Measurements from ENCODE around the gene C10orf71. TPM values are rescaled to one million over a fixed set of nuclear protein-coding genes. Genes with fewer than 3 reads are reported as not detected.

C10orf71 gene
- total RNA-seq, 5 donors from 2014 or later (not counting 1 experiment from before 2014, with no cell fraction given), result not detected

- H3K4me3 ChIP-seq (ENCODE audit: control insufficient read depth in 1 of 2, extremely low read depth in 1 of 2, low read length in 1 of 2), result no peak overlapping the region
- H3K4me3 Mint-ChIP-seq, result no peak overlapping the region
- POLR2A ChIA-PET, result no interaction called here
- CTCF ChIA-PET, result no interaction called here
- 78% methylated on average over 7 of the region's 8 CpGs for WGBS (ENCODE audit: insufficient coverage)
- H3K4me1 ChIP-seq (ENCODE audit: control insufficient read depth in 1 of 2, extremely low read depth in 1 of 2, insufficient read depth in 2 of 2, low read length in 2 of 2), result no peaks in the 10 kb centered on the region
- H3K27ac Mint-ChIP-seq, result no peak overlapping the region
- ATAC-seq (replicated peaks in 1 of 4) (no peak), DNase-seq (no peak)
- peaks cover 6 to 12% (median 9%) of the 10 kb centered on the region in 3 donors for H3K9me3 Mint-ChIP-seq
- H3K9me3 ChIP-seq, result no peaks in the 10 kb centered on the region
- H3K36me3 Mint-ChIP-seq, result no peaks in the 10 kb centered on the region
- H3K4me1 Mint-ChIP-seq, result no peaks in the 10 kb centered on the region
- H3K27ac ChIP-seq (ENCODE audit: low read length), result no peak overlapping the region
- peaks cover 0 to 15% of the 10 kb centered on the region in 2 experiments for H3K27me3 ChIP-seq (replicated peaks in 1 of 2; ENCODE audit: control insufficient read depth in 2 of 2, extremely low read depth in 1 of 2, insufficient read depth in 2 of 2, low read length in 1 of 2)
- no peaks in the 10 kb centered on the region for H3K36me3 ChIP-seq (ENCODE audit: control insufficient read depth in 2 of 2, extremely low read depth in 1 of 2, insufficient read depth in 1 of 2, low read length in 1 of 2)
- peaks cover 5 to 8% of the 10 kb centered on the region in 2 donors for H3K27me3 Mint-ChIP-seq
Observed at GRCh38 chr10:49353895-49354566, 55.1 kb downstream of the C10orf71 start.

DNA sequence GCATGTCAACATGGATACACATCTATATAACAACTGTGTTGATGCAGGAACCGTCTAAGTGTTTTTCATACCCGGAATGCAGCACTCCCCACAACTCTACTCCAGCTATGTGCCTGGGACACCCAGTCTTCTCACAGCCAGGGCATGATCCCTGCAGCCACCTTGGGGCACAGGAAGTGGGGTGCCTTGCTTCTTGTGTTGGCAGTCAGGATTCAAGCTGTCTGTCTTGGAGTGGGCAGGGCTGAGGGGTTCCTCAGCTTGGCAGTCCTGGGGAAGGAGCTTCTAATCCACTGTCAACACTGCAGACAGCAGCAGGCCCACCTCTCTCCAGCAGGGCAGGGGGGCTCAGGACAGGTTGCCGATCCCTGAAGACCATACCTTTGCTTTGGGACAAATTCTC, 55.6 kb downstream of the C10orf71 start:
- H3K27me3 ChIP-seq (replicated peaks in 1 of 2; ENCODE audit: control insufficient read depth in 2 of 2, extremely low read depth in 1 of 2, insufficient read depth in 2 of 2, low read length in 1 of 2), result peaks cover 0 to 15% of the 10 kb centered on the region in 2 experiments
- CTCF ChIA-PET, result no interaction called here
- H3K9me3 ChIP-seq, result no peaks in the 10 kb centered on the region
- no peak overlapping the region for H3K27ac ChIP-seq (ENCODE audit: low read length)
- H3K4me1 Mint-ChIP-seq, result no peaks in the 10 kb centered on the region
- DNase-seq (no peak), ATAC-seq (replicated peaks in 1 of 4) (no peak)
- no peak overlapping the region for H3K4me3 ChIP-seq (ENCODE audit: control insufficient read depth in 1 of 2, extremely low read depth in 1 of 2, low read length in 1 of 2)
- no peaks in the 10 kb centered on the region for H3K36me3 ChIP-seq (ENCODE audit: control insufficient read depth in 2 of 2, extremely low read depth in 1 of 2, insufficient read depth in 1 of 2, low read length in 1 of 2)
- 67% methylated on average over 1 of the region's 3 CpGs for WGBS (ENCODE audit: insufficient coverage)
- H3K36me3 Mint-ChIP-seq, result no peaks in the 10 kb centered on the region
- POLR2A ChIA-PET, result no interaction called here
- no peak overlapping the region for H3K27ac Mint-ChIP-seq
- H3K4me3 Mint-ChIP-seq, result no peak overlapping the region
- peaks cover 5 to 8% of the 10 kb centered on the region in 2 donors for H3K27me3 Mint-ChIP-seq
- H3K4me1 ChIP-seq (ENCODE audit: control insufficient read depth in 1 of 2, extremely low read depth in 1 of 2, insufficient read depth in 2 of 2, low read length in 2 of 2), result no peaks in the 10 kb centered on the region
- peaks cover 6 to 9% (median 9%) of the 10 kb centered on the region in 3 donors for H3K9me3 Mint-ChIP-seq

DNA sequence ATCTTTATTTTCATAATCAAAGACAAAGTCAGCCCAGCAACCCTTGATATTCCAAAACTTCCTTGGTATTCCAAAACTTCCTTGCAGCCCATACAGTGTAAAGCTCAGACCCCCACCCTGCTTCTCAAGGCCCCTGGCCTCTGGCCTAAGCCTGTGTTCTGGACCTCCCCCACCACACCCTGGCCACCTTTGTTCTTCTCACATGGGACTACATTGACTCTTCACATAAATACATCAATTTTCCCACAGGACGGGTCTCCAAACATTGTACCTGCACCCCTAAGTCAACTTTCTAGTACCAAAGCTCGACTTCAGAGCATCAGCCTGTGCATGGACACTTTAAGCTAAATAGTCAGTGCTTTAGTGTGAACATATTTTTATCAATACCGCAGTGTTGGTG, 56.3 kb downstream of the C10orf71 start:
- Mint-ChIP-seq H3K4me3 (no peak overlapping the region), H3K4me1 (no peaks in the 10 kb centered on the region), H3K27me3 (peaks cover 5 to 8% of the 10 kb centered on the region in 2 donors), H3K36me3 (no peaks in the 10 kb centered on the region), H3K27ac (no peak overlapping the region), H3K9me3 (peaks cover 2 to 6% (median 5%) of the 10 kb centered on the region in 3 donors)
- Histone ChIP-seq H3K27me3 (replicated peaks in 1 of 2; ENCODE audit: control insufficient read depth in 2 of 2, extremely low read depth in 1 of 2, insufficient read depth in 2 of 2, low read length in 1 of 2) (peaks cover 0 to 21% of the 10 kb centered on the region in 2 experiments), H3K4me3 (ENCODE audit: control insufficient read depth in 1 of 2, extremely low read depth in 1 of 2, low read length in 1 of 2) (no peak overlapping the region), H3K27ac (ENCODE audit: low read length) (no peak overlapping the region), H3K36me3 (ENCODE audit: control insufficient read depth in 2 of 2, extremely low read depth in 1 of 2, insufficient read depth in 1 of 2, low read length in 1 of 2) (no peaks in the 10 kb centered on the region), H3K4me1 (ENCODE audit: control insufficient read depth in 1 of 2, extremely low read depth in 1 of 2, insufficient read depth in 2 of 2, low read length in 2 of 2) (no peaks in the 10 kb centered on the region), H3K9me3 (no peaks in the 10 kb centered on the region)
- WGBS (ENCODE audit: insufficient coverage), result 92% methylated on average over 1 of the region's 3 CpGs
- DNase-seq (no peak), ATAC-seq (replicated peaks in 1 of 4) (no peak)
- ChIA-PET CTCF (no interaction called here), POLR2A (no interaction called here)

DNA sequence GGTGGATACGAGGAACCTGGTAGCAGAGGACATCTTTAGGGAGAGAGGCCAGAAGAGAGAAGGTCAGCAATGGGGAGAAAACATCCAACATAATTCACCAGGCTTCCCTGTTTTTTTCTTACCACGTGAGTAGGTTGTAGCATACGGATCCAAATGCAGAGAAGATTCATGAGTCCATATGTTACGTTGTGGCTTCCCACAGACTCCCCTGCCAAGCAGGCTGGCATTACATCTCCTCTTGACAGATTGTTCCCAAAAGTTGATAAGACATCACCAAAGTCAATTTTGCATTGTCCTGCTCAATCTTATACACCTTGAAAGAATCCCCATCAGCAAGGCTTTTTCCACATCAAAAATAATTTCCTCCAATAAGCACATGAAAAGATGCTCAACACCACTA, 57.2 kb downstream of the C10orf71 start:
- Histone ChIP-seq H3K27ac (ENCODE audit: low read length) (no peak overlapping the region), H3K4me3 (ENCODE audit: control insufficient read depth in 1 of 2, extremely low read depth in 1 of 2, low read length in 1 of 2) (no peak overlapping the region), H3K36me3 (ENCODE audit: control insufficient read depth in 2 of 2, extremely low read depth in 1 of 2, insufficient read depth in 1 of 2, low read length in 1 of 2) (no peaks in the 10 kb centered on the region), H3K9me3 (no peaks in the 10 kb centered on the region), H3K27me3 (replicated peaks in 1 of 2; ENCODE audit: control insufficient read depth in 2 of 2, extremely low read depth in 1 of 2, insufficient read depth in 2 of 2, low read length in 1 of 2) (peaks cover 0 to 23% of the 10 kb centered on the region in 2 experiments), H3K4me1 (ENCODE audit: control insufficient read depth in 1 of 2, extremely low read depth in 1 of 2, insufficient read depth in 2 of 2, low read length in 2 of 2) (no peaks in the 10 kb centered on the region)
- H3K27me3 Mint-ChIP-seq, result peaks cover 5 to 6% of the 10 kb centered on the region in 2 donors
- WGBS (ENCODE audit: insufficient coverage), result 82% methylated on average over 2 of the region's 4 CpGs
- H3K9me3 Mint-ChIP-seq, result peaks cover 0 to 4% (median 2%) of the 10 kb centered on the region in 3 donors
- no peaks in the 10 kb centered on the region for H3K36me3 Mint-ChIP-seq
- DNase-seq (no peak), ATAC-seq (replicated peaks in 1 of 4) (no peak)
- H3K4me3 Mint-ChIP-seq, result no peak overlapping the region
- H3K27ac Mint-ChIP-seq, result no peak overlapping the region
- ChIA-PET POLR2A (no interaction called here), CTCF (no interaction called here)
- H3K4me1 Mint-ChIP-seq, result no peaks in the 10 kb centered on the region

DNA sequence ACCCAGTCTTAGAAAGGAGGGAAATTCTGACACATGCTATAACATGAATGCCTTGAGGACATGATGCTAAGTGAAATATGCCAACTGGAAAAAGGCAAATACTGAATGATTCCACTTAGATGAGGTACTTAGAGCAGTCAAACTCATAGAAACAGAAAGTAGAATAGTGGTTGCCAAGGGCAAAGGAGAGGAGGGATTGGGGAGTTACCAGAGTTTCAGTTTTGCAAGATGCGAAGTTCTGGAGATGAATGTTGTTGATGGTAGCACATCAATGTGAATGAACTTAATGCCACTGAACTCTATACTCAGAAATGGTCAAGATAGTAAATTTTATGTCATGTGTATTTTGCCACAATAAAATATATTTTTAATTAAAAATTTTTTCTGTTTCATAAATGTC, 58.0 kb downstream of the C10orf71 start:
- H3K36me3 ChIP-seq (ENCODE audit: control insufficient read depth in 2 of 2, extremely low read depth in 1 of 2, insufficient read depth in 1 of 2, low read length in 1 of 2), result no peaks in the 10 kb centered on the region
- WGBS (ENCODE audit: insufficient coverage), result no CpG with 5 or more reads among the region's 1 CpG
- H3K9me3 ChIP-seq, result no peaks in the 10 kb centered on the region
- peaks cover 0 to 4% (median 2%) of the 10 kb centered on the region in 3 donors for H3K9me3 Mint-ChIP-seq
- CTCF ChIA-PET, result no interaction called here
- H3K4me1 Mint-ChIP-seq, result no peaks in the 10 kb centered on the region
- H3K27me3 Mint-ChIP-seq, result peaks cover 0 to 1% of the 10 kb centered on the region in 2 donors
- H3K36me3 Mint-ChIP-seq, result no peaks in the 10 kb centered on the region
- H3K27ac Mint-ChIP-seq, result no peak overlapping the region
- peaks cover 0 to 26% of the 10 kb centered on the region in 2 experiments for H3K27me3 ChIP-seq (replicated peaks in 1 of 2; ENCODE audit: control insufficient read depth in 2 of 2, extremely low read depth in 1 of 2, insufficient read depth in 2 of 2, low read length in 1 of 2)
- no peak for DNase-seq
- H3K27ac ChIP-seq (ENCODE audit: low read length), result no peak overlapping the region
- POLR2A ChIA-PET, result no interaction called here
- H3K4me3 Mint-ChIP-seq, result no peak overlapping the region
- H3K4me3 ChIP-seq (ENCODE audit: control insufficient read depth in 1 of 2, extremely low read depth in 1 of 2, low read length in 1 of 2), result no peak overlapping the region
- ATAC-seq (replicated peaks in 1 of 4), result no peak
- no peaks in the 10 kb centered on the region for H3K4me1 ChIP-seq (ENCODE audit: control insufficient read depth in 1 of 2, extremely low read depth in 1 of 2, insufficient read depth in 2 of 2, low read length in 2 of 2)

DNA sequence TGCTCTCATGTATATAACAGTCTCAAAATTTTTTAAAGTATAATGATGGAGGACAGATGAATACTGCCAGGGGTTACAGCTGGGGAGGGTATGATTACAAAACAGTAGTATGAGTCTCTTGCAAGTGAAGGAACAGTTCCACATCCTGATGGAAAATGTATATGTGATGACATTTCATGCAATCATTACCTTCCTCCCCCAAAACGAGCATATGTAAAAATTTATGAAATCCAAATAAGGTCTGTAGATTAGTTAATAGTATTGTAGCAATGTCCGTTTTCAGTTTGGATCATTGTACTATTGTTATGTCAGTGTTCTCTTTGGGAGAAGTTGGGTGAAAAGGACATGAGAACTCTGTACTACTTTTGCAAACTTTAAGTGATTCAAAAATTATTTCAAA, 58.9 kb downstream of the C10orf71 start:
- DNase-seq (no peak), ATAC-seq (replicated peaks in 1 of 4) (no peak)
- Mint-ChIP-seq H3K4me1 (no peaks in the 10 kb centered on the region), H3K36me3 (no peaks in the 10 kb centered on the region), H3K9me3 (peaks cover 0 to 4% (median 2%) of the 10 kb centered on the region in 3 donors), H3K27ac (no peak overlapping the region), H3K4me3 (no peak overlapping the region), H3K27me3 (peaks cover 0 to 5% of the 10 kb centered on the region in 2 donors)
- peaks cover 0 to 17% of the 10 kb centered on the region in 2 experiments for H3K27me3 ChIP-seq (replicated peaks in 1 of 2; ENCODE audit: control insufficient read depth in 2 of 2, extremely low read depth in 1 of 2, insufficient read depth in 2 of 2, low read length in 1 of 2)
- H3K4me3 ChIP-seq (ENCODE audit: control insufficient read depth in 1 of 2, extremely low read depth in 1 of 2, low read length in 1 of 2), result no peak overlapping the region
- ChIA-PET POLR2A (no interaction called here), CTCF (no interaction called here)
- no peaks in the 10 kb centered on the region for H3K36me3 ChIP-seq (ENCODE audit: control insufficient read depth in 2 of 2, extremely low read depth in 1 of 2, insufficient read depth in 1 of 2, low read length in 1 of 2)
- H3K27ac ChIP-seq (ENCODE audit: low read length), result no peak overlapping the region
- no peaks in the 10 kb centered on the region for H3K9me3 ChIP-seq
- WGBS (ENCODE audit: insufficient coverage), result no CpG with 5 or more reads among the region's 2 CpGs
- H3K4me1 ChIP-seq (ENCODE audit: control insufficient read depth in 1 of 2, extremely low read depth in 1 of 2, insufficient read depth in 2 of 2, low read length in 2 of 2), result no peaks in the 10 kb centered on the region
